Measurements from ENCODE around the gene TRAFD1.

DNA sequence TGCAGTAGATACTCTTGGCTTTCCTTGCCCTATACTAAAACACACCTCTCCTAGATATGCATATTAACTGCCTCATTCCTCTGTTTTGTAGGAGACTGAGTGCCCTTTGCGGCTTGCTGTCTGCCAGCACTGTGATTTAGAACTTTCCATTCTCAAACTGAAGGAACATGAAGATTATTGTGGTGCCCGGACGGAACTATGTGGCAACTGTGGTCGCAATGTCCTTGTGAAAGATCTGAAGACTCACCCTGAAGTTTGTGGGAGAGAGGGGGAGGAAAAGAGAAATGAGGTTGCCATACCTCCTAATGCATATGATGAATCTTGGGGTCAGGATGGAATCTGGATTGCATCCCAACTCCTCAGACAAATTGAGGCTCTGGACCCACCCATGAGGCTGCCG lies 15.4 kb downstream of the TRAFD1 start:
- TF ChIP-seq GATA2 (IDR thresholded peaks at IDR 0.05; ENCODE audit: low read depth, low read length) (no peak), GATA3 (IDR thresholded peaks at IDR 0.05; ENCODE audit: low read depth, low read length) (no peak)

Data from SH-SY5Y (cell line).